GM21576 (cell line): ENCODE measurements around the gene SPIN1.

Experiments used
- ATAC-seq: cut with Tn5 transposase; IDR thresholded peaks from one replicate; pipeline ENCODE4 v1.9.1; 2021; ENCODE audit warnings: mild to moderate bottlenecking, moderate library complexity; ENCODE audit not compliant: unreplicated experiment

Gene SPIN1

GRCh38 chr9:88488166-88488565 is 99.9 kb downstream of the SPIN1 start:
- ATAC-seq = no peak

- no peak for ATAC-seq
Measured at GRCh38 chr9:88494983-88495721, 106.9 kb downstream of the SPIN1 start.

GRCh38 chr9:88497224-88497623 is 109.0 kb downstream of the SPIN1 start:
- ATAC-seq = no peak

GRCh38 chr9:88498880-88499279 is 110.6 kb downstream of the SPIN1 start:
- ATAC-seq = no peak

GRCh38 chr9:88501086-88501485 is 112.8 kb downstream of the SPIN1 start:
- no peak for ATAC-seq

GRCh38 chr9:88502552-88503034 is 114.3 kb downstream of the SPIN1 start:
- no peak for ATAC-seq

- ATAC-seq = no peak
Measured at GRCh38 chr9:88503081-88503844, 115.0 kb downstream of the SPIN1 start.

- no peak for ATAC-seq
Measured at GRCh38 chr9:88503845-88504764, 115.9 kb downstream of the SPIN1 start.

GRCh38 chr9:88508326-88508725 is 120.1 kb downstream of the SPIN1 start:
- ATAC-seq = no peak

- no peak for ATAC-seq
Measured at GRCh38 chr9:88511906-88512305, 123.7 kb downstream of the SPIN1 start.

GRCh38 chr9:88514247-88514646 is 126.0 kb downstream of the SPIN1 start:
- ATAC-seq = no peak

- ATAC-seq = no peak
Measured at GRCh38 chr9:88521308-88521707, 133.1 kb downstream of the SPIN1 start.

GRCh38 chr9:88522360-88522759 is 134.1 kb downstream of the SPIN1 start:
- no peak for ATAC-seq

GRCh38 chr9:88523056-88523455 is 134.8 kb downstream of the SPIN1 start:
- no peak for ATAC-seq

GRCh38 chr9:88524911-88525310 is 136.7 kb downstream of the SPIN1 start:
- no peak for ATAC-seq

- no peak for ATAC-seq
Measured at GRCh38 chr9:88527618-88528017, 139.4 kb downstream of the SPIN1 start.
